ENCODE measurements around the gene RBM38.

The RBM38 gene

DNA sequence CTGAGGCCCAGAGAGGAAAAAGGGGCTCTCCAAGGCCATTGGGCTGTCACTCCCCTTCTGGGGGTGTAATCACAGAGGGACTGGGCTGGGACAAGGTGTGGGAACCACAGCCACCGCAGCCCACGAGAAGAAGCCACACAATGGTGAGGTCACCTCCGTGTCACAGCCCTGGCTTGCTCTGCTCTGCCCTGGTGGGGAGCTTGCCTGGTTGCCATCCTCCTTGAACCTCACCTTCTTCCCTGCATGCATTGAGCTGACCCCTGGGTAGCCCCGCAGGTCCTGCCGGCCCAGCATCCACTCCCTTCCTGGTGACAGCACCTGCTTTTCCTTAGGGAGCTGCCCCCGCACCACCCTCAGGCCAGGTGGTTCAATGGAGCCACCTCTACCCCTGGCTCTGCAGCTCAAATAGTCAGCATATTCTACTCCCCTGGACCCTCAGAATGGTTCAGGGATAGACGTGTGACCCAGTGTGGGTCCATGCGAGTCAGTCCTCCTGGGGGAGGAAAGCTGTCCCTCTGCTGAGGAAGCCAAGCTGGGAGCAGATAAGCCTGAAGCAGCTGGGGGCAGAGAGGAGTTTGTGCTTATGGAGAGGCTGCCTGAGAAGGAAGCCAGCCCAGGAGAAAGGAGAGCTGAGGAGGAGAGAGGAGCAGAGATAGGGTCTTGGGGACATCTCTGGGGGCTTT lies 21.3 kb downstream of the RBM38 start:
- Histone ChIP-seq H2AFZ (no peak overlapping the region), H3K9ac (no peak overlapping the region), H3K4me2 (ENCODE audit: low read length) (no peak overlapping the region), H3K27me3 (ENCODE audit: control insufficient read depth, insufficient read depth, low read length) (no peaks in the 10 kb centered on the region), H3K27ac (no peak overlapping the region), H3K36me3 (ENCODE audit: control insufficient read depth, insufficient read depth, low read length) (no peaks in the 10 kb centered on the region), H3K4me3 (ENCODE audit: low read depth, low read length) (no peak overlapping the region), H3K79me2 (no peaks in the 10 kb centered on the region), H3K9me3 (ENCODE audit: control insufficient read depth, low read length) (no peaks in the 10 kb centered on the region), H3K4me1 (no peaks in the 10 kb centered on the region)
- TF ChIP-seq, protein P1, sequence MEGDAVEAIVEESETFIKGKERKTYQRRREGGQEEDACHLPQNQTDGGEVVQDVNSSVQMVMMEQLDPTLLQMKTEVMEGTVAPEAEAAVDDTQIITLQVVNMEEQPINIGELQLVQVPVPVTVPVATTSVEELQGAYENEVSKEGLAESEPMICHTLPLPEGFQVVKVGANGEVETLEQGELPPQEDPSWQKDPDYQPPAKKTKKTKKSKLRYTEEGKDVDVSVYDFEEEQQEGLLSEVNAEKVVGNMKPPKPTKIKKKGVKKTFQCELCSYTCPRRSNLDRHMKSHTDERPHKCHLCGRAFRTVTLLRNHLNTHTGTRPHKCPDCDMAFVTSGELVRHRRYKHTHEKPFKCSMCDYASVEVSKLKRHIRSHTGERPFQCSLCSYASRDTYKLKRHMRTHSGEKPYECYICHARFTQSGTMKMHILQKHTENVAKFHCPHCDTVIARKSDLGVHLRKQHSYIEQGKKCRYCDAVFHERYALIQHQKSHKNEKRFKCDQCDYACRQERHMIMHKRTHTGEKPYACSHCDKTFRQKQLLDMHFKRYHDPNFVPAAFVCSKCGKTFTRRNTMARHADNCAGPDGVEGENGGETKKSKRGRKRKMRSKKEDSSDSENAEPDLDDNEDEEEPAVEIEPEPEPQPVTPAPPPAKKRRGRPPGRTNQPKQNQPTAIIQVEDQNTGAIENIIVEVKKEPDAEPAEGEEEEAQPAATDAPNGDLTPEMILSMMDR (IDR thresholded peaks at IDR 0.05) = no peak

DNA sequence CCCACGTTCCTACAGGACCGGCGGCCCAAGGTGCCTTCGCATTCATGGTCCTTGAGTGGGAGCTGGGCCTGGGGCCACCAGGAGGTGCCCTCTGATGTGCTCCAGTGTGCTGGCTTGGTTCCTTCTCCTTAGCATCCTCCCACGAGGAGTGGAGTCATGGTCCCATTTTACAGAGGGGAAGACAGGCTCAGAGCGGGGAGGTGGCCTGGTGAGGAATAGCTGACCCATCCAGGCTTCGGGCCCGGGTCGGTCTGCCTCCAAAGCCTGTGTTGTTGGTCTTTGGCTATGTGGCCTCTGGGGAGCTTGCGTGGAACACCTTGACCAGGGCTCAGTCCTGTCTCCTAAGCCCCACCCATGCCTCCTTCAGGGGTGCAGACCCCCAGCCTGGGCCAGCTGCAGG lies 22.8 kb downstream of the RBM38 start:
- Histone ChIP-seq H3K27ac (no peak overlapping the region), H3K36me3 (ENCODE audit: control insufficient read depth, insufficient read depth, low read length) (no peaks in the 10 kb centered on the region), H3K4me2 (ENCODE audit: low read length) (no peak overlapping the region), H3K4me3 (ENCODE audit: low read depth, low read length) (no peak overlapping the region), H3K9ac (no peak overlapping the region), H3K27me3 (ENCODE audit: control insufficient read depth, insufficient read depth, low read length) (no peaks in the 10 kb centered on the region), H2AFZ (no peak overlapping the region), H3K9me3 (ENCODE audit: control insufficient read depth, low read length) (no peaks in the 10 kb centered on the region), H3K79me2 (no peaks in the 10 kb centered on the region), H3K4me1 (no peaks in the 10 kb centered on the region)
- TF ChIP-seq, protein P1 (IDR thresholded peaks at IDR 0.05) = no peak

- no peaks in the 10 kb centered on the region for H3K4me1 ChIP-seq
- TF ChIP-seq, protein P1 (IDR thresholded peaks at IDR 0.05) = no peak
- H3K36me3 ChIP-seq (ENCODE audit: control insufficient read depth, insufficient read depth, low read length) = no peaks in the 10 kb centered on the region
- H3K27ac ChIP-seq = no peak overlapping the region
- H3K79me2 ChIP-seq = no peaks in the 10 kb centered on the region
- H3K9ac ChIP-seq = no peak overlapping the region
- H3K4me2 ChIP-seq (ENCODE audit: low read length) = no peak overlapping the region
- no peak overlapping the region for H2AFZ ChIP-seq
- no peaks in the 10 kb centered on the region for H3K27me3 ChIP-seq (ENCODE audit: control insufficient read depth, insufficient read depth, low read length)
- H3K4me3 ChIP-seq (ENCODE audit: low read depth, low read length) = no peak overlapping the region
- H3K9me3 ChIP-seq (ENCODE audit: control insufficient read depth, low read length) = no peaks in the 10 kb centered on the region
Measured at GRCh38 chr20:57414867-57415592, 23.8 kb downstream of the RBM38 start.

DNA sequence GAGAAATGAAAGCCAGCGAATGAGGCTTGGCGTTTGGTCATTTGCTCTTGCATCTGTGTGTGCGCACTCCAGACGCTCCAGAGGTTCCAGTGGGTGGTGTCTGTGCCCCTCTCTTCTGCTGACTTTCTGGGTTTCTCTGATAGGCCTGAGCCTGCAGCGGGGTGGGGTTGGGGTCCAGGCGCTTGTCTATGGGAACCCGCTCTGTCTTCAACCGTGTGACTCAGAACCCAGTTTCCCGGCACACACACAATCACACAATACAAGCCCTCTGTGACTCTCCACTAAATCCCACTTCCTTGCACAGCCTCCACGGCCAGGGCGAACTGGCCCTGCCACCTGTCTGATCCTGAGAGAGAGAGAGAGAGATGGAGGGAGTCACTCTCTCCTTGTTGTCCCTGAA lies 24.6 kb downstream of the RBM38 start:
- Histone ChIP-seq H3K36me3 (ENCODE audit: control insufficient read depth, insufficient read depth, low read length) (no peaks in the 10 kb centered on the region), H3K9me3 (ENCODE audit: control insufficient read depth, low read length) (no peaks in the 10 kb centered on the region), H3K27me3 (ENCODE audit: control insufficient read depth, insufficient read depth, low read length) (no peaks in the 10 kb centered on the region), H3K4me2 (ENCODE audit: low read length) (no peak overlapping the region), H3K4me3 (ENCODE audit: low read depth, low read length) (no peak overlapping the region), H2AFZ (no peak overlapping the region), H3K27ac (no peak overlapping the region), H3K9ac (no peak overlapping the region), H3K79me2 (no peaks in the 10 kb centered on the region), H3K4me1 (no peaks in the 10 kb centered on the region)
- TF ChIP-seq, protein P1 (IDR thresholded peaks at IDR 0.05) = no peak

Data from parathyroid adenoma (tissue), 2 donors.